ENCODE data around the gene BICRAL.
"Not testable (repeated sequence)": the region's sequence is repeated elsewhere in the genome, so short reads cannot be mapped to it uniquely, and the experiment has no call there.

The BICRAL gene

DNA sequence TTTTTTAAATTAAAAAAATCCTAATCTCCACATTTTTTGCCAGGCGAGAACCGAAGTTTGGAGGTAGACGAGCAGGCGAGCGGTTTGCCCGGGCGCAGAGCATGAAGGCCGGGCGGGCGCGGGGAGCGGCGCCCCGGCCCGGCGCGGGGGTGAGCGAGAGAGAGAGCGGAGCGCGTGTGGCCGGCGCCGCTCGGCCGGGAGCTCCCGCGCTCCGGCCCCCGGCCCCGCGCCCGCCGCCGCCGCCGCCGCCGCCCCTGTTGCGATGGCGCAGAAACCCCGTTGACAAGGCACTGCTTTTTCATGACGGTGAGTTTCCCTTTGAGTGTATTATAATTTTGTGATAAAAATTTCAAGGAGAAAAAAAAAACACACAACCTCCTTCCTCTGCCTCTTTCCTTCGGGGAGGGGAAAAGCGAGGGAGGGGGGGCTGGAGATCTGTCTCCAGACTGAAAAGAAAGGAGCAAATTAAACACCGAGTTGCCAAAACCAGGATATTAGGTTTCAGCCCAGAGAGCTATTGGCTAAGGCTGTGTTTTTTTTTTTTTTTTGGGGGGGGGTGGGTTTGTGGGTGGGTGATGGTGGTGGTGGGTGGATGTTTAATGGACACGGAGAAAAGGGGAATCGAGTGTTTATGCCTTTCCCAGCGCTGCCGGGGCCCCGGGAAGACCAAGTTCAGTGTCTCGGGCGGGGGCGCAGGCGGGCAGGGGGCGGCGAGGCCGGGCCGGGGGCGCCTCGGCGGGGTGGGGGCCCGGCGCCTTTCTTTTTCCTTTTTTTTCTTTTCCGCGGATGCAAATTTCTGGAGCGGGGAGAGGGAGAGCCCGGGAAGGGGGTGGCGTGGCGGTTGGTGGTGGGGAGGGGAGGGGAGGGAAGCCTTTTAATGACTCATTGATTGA lies at the start of gene BICRAL:
BICRAL (plus strand) TSS at position 257 of the 893 bp plus-strand sequence. CDS start 39,971 bp downstream, outside the sequence.
- peak; percentile 63 for DNase-seq

- not testable (repeated sequence) for DNase-seq
Measured at GRCh38 chr6:42733867-42734481, 47.9 kb upstream of the BICRAL start.

GRCh38 chr6:42735976-42736375 lies 45.9 kb upstream of the BICRAL start:
- DNase-seq = no peak

GRCh38 chr6:42740725-42741124 lies 41.1 kb upstream of the BICRAL start:
- no peak for DNase-seq

DNA sequence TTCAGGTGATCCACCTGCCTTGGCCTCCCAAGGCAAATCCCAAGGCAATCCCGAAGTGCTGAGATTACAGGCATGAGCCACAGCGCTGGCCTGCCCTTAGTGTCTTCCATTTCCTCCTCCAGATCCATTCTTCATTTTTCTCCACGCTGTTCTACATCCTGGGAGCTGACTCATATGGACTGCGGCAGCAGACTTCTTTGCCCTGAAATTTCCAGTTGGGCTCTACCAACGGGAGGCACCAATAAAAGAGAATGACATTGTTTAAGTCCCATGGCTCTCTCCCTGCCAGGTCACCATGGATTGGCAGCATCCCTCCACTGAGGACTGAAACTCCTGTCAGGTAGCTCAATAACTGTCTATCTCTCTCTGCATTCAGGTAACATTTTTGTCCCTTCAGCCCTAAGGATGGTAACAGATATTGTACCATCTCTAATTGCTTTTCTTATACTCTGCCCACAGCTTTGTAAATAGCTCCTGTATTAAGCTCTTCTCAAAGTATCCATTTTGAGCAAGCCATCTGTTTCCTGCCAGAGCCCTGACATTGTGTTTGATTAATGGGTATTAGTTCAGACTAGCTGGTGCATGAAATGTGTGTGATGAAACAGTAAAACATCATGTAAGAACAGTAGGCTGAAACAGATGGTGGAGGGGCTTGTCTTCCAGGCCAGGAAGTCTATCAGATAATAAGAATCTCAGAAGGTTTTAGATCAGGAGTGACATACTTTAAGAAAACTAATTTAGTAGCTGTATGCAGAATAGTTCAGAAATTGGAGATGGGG lies 39.5 kb upstream of the BICRAL start:
- peak; percentile 99 for DNase-seq

DNA sequence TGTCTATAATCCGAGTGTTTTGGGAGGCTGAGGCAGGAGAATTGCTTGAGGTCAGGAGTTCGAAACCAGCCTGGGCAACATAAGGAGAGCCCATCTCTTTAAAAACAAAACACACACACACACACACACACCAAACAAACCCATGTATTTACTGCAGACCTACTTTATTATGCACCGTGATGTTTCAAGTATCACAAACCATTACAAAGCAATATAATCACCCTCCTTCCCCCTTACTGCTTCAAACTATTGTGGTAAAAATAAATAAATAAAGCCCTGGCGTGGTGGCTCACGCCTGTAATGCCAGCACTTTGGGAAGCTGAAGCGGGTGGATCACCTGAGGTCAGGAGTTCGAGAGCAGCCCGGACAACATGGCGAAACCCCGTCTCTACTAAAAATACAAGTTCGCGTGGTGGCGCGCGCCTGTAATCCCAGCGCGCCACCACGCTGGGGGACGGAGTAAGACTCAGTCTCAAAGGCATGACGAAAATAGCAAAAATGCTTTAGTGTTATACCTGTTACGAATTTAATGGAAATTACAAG lies 37.4 kb upstream of the BICRAL start:
- no peak for DNase-seq

DNA sequence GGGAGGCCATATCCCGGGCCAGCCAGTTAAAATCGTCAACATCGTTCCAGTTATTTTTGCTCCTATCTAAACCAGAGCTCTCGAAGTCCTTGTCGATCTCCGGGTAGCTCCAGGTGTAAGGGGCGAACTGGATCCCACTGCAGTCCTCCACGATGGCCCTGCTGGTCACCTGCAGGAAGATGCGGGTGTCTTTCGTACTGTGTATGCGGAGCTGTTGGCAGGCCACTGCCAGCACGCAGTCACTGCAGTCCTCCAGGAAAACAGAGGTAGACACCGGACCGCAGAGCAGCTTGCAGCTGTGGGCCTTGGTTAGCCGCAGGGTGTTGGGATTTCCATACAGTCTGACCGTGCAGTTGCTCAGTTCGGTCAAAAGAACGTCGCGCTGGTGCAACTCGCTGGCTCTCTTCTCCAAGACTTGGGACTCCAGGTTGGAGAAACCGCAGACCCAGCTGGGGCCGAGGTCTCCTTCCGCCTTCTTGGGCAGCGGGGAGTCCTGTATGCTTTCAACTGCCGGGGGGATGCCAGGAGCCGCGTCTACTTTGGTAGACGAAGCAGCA lies 36.7 kb upstream of the BICRAL start:
- DNase-seq = no peak

GRCh38 chr6:42745640-42746462 lies 36.0 kb upstream of the BICRAL start, which contains the start of gene TBCC:
Gene TBCC, minus strand, starts transcription at chr6:42746103. Its CDS starts 30 bp downstream, at chr6:42746073.
- DNase-seq = peak; percentile 98

DNA sequence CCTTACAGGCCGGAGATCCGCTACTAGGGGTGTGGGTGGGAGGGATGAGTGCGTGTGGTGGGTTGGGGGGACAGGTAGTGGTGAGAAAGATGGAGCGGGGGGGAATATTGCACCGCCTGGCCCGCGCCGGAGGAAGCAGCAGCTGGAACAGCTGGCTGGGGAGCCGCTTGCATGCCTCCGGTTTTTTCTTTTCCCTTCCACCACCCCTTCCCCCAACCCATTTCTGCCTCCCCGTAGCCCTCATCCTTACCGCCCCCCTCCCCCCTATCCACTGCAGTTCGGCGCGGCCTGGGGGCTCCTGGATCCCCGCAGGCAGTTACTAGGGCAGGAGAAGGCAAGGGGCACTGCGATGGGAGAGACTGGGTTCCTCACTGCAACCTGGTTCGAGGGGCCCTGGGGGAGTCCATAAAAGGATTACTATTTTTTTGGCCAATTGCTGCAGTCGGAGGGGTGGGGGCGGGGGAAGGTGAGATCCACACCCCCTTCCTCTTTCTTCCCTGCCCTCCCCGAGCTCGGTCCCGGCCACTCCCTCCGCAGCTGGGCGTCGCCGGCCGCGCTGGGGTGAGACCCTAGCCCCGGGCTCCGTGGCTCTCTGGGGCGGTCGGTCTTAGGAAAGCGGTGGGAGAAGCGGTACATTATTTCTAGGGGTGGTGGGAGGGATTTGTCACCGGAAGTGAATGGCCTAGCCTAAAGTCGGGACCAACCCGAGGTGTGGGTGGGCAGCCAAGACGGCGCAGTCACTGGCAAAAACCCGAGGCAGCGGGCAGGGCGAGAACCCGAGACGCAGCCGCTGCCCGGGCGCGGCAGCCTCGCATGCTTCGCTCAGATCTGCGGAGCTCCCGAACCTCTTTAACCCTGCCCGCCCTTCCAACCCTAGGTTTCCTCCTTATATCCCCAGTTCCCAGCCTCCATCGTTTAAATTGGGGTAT lies 35.1 kb upstream of the BICRAL start:
- DNase-seq = peak; percentile 89

DNA sequence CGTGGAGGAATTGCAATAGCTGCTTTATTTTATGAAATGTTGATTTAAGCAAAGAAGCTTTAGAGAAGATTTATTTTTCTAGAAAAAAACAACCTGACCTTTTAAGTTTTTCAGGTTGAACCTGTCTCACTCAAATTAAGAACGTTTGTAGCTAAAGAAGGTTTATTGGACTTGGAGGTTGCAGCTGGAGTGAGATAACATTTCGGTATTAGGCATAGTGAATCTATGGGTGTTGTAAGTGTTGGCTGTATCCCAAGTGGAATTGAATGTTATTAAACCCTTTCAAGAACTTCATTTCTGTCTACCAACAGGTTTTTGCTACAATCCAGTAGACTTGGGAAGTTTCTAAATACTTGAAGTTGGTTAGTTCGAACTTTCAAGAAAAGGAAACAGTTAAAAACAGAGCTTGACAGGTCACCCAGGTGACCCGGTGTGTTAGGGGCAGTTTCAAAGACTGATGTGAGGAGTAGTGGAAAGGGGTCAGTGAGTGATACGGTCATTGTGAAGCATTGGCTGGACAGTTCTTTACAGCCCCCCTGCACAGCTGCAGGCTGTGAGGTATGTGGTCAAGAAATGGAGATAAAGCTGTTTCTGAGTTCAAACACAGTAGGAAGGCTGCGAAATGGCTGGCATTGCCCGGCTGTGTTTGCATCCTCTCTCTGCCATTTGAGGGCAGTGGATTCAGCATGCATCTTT lies 33.5 kb upstream of the BICRAL start:
- no peak for DNase-seq

- no peak for DNase-seq
Measured at GRCh38 chr6:42751055-42751454, 30.8 kb upstream of the BICRAL start.

GRCh38 chr6:42754759-42755158 lies 27.1 kb upstream of the BICRAL start:
- no peak for DNase-seq

DNA sequence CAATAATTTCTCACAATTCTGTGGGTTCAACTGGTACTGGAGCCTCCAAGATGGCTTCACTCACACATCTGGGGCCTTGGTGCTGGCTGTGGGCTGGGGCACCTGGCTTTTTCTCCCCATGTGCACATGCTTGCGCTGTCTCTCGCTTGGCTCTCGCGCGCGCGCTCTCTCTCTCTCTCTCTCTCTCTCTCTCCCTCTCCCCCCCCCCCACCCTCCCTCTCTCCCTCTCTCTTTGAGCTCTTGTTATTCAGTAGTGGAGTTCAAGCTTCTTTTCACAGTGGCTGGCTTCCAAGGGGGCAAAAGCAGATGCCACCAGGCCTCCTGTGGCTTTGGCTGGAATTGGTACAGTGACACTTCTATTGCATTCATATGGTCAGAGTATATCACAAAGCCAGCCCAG lies 25.1 kb upstream of the BICRAL start:
- no peak for DNase-seq

- DNase-seq = no peak
Measured at GRCh38 chr6:42758756-42759430, 23.0 kb upstream of the BICRAL start.

GRCh38 chr6:42761287-42762067 lies 20.4 kb upstream of the BICRAL start:
- DNase-seq = no peak

- DNase-seq = no peak
Measured at GRCh38 chr6:42762426-42762859, 19.4 kb upstream of the BICRAL start.

GRCh38 chr6:42762950-42763349 lies 18.9 kb upstream of the BICRAL start:
- no peak for DNase-seq

- DNase-seq = no peak
Measured at GRCh38 chr6:42764911-42765648, 16.8 kb upstream of the BICRAL start.

Measured in DMS 273 treated with DMSO at 0.1 percent for 48 hours (cell line).